Lung (tissue), 12 donors: ENCODE data around the gene CERS1. TPM values are rescaled to one million over a fixed set of nuclear protein-coding genes. Genes with fewer than 3 reads are reported as not detected.

Source experiments
- ATAC-seq: fragments of 200-7000 bp; cut with Tn5 transposase; one replicate; pipeline ENCODE4 v1.9.1; 2020; ENCODE audit warnings: moderate number of reproducible peaks; ENCODE audit not compliant: insufficient read depth, low FRiP score
- DNase-seq, 3 donors: peaks; one replicate each; pipeline ENCODE4 v3.0.0-alpha.2; 2013 to 2017
- H3K27ac ChIP-seq, 2 donors: one replicate each; pipeline ENCODE4 v1.5.1; 2013; ENCODE audit warnings: mild to moderate bottlenecking in 2 of 2, moderate library complexity in 2 of 2, control low read depth in 1 of 2, inconsistent platforms in 1 of 2, low read depth in 1 of 2, low read length in 1 of 2
- H3K27me3 ChIP-seq, 3 donors: one replicate each; pipeline ENCODE4 v1.5.1; 2013; ENCODE audit warnings: low read length in 2 of 3; ENCODE audit not compliant: control insufficient read depth in 3 of 3, insufficient read depth in 3 of 3
- H3K36me3 ChIP-seq, 4 donors: one replicate each; pipeline ENCODE4 v1.5.1; 2013; ENCODE audit warnings: low read length in 4 of 4, mild to moderate bottlenecking in 1 of 4, moderate library complexity in 1 of 4; ENCODE audit not compliant: control insufficient read depth in 4 of 4, insufficient read depth in 4 of 4
- H3K4me1 ChIP-seq, 5 donors: one replicate each; pipeline ENCODE4 v1.5.1; 2013; ENCODE audit warnings: low read length in 5 of 5, mild to moderate bottlenecking in 2 of 5, moderate library complexity in 1 of 5; ENCODE audit not compliant: control insufficient read depth in 5 of 5, insufficient read depth in 5 of 5
- H3K4me3 ChIP-seq: one replicate; pipeline ENCODE4 v1.5.1; 2013; ENCODE audit warnings: mild to moderate bottlenecking, control low read depth, moderate library complexity
- H3K9ac ChIP-seq, 2 donors: one replicate each; pipeline ENCODE4 v1.5.1; 2013; ENCODE audit warnings: low read length in 2 of 2, control low read depth in 1 of 2; ENCODE audit not compliant: insufficient read depth in 1 of 2
- H3K9me3 ChIP-seq, 4 donors: one replicate each; pipeline ENCODE4 v1.5.1; 2013; ENCODE audit warnings: low read length in 3 of 4, mild to moderate bottlenecking in 1 of 4, moderate library complexity in 1 of 4; ENCODE audit not compliant: control insufficient read depth in 4 of 4, insufficient read depth in 3 of 4
- WGBS, 2 donors: extraction: QIAGEN DNeasy Blood & Tissue Kit; methylation state at CpG; one replicate each; pipeline ENCODE4 v1.1.7; 2013; 5-methylcytosine and 5-hydroxymethylcytosine counted together
- polyA plus RNA-seq, 2 donors: library from polyadenylated mRNA; stranded (reverse); fragments of 200-250 nt; gene quantifications; one replicate each; pipeline ENCODE4 v1.2.1, GENCODE V29; 2013
- total RNA-seq, 2 donors: library from RNA; depleted of rRNA in 1 of 2; stranded (reverse); fragments of >200 nt in 1 of 2; gene quantifications; one replicate each; pipeline ENCODE4 v1.2.1, GENCODE V29; 2014 to 2021
- TF ChIP-seq, protein P1 (sequence below): IDR thresholded peaks from 2 replicates; pipeline ENCODE4 v1.5.1; 2012; ENCODE audit warnings: mild to moderate bottlenecking; ENCODE audit errors: control extremely low read depth, extremely low read depth
- donor health status: control.
- donor health status: control.
- donor health status: Bipolar disorder and iron deficiency.
- donor health status: healthy.
- donor health status: DM: yes; HTN: yes; CAD: no.

Gene CERS1
- total and polyA plus RNA-seq, 4 donors = 0.14 to 1.7 (median 0.35) TPM

DNA sequence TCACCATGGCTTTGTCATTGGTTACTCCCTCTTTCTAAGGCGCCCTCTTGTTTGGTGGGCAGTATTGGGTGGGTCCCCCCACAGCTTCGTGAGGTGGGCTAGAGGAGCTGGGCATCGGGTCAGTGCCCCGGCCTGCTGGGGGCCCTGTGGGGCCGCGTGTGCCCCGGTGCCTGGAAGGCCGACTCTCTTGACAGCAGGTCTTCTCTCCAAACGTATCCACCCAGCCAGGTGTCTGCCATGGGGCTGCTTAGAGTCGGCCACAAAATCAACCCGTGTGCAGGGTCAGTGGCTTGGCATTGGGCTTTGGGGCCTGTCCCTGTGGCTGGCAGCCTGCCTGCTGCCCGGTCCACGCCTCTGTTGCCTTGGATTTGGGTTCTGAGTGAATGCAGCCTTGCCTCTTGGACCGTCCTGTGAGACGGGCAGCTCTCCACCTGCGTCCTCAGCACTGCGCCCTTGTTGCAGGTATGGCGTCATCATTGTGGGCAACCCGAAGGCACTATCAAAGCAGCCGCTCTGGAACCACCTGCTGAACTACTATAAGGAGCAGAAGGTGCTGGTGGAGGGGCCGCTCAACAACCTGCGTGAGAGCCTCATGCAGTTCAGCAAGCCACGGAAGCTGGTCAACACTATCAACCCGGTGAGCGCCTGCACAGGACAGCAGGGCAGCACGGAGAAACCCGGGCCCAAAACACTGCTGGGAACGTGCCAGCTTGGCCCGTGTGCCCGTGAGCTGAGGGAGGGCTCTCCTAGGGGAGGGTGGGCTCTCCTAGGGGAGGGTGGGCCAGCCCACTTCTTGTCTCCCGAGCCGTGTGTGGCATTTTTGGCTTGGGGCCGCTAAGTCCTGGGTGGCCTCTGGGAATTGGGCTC is 32.7 kb downstream of the CERS1 start:
- TF ChIP-seq, protein P1, sequence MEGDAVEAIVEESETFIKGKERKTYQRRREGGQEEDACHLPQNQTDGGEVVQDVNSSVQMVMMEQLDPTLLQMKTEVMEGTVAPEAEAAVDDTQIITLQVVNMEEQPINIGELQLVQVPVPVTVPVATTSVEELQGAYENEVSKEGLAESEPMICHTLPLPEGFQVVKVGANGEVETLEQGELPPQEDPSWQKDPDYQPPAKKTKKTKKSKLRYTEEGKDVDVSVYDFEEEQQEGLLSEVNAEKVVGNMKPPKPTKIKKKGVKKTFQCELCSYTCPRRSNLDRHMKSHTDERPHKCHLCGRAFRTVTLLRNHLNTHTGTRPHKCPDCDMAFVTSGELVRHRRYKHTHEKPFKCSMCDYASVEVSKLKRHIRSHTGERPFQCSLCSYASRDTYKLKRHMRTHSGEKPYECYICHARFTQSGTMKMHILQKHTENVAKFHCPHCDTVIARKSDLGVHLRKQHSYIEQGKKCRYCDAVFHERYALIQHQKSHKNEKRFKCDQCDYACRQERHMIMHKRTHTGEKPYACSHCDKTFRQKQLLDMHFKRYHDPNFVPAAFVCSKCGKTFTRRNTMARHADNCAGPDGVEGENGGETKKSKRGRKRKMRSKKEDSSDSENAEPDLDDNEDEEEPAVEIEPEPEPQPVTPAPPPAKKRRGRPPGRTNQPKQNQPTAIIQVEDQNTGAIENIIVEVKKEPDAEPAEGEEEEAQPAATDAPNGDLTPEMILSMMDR = no peak
- WGBS, 2 donors = 91 to 93% methylated on average over 33 of the region's 33 CpGs
- no peaks in the 10 kb centered on the region for H3K9me3 ChIP-seq
- H3K27ac ChIP-seq = no peak overlapping the region
- no peak for ATAC-seq
- no peak overlapping the region for H3K9ac ChIP-seq
- DNase-seq = no peak
- no peak overlapping the region for H3K4me3 ChIP-seq
- peaks cover 9 to 84% (median 58%) of the 10 kb centered on the region in 4 donors for H3K36me3 ChIP-seq
- no peaks in the 10 kb centered on the region for H3K27me3 ChIP-seq
- H3K4me1 ChIP-seq = peaks cover 0 to 11% (median 0%) of the 10 kb centered on the region in 5 donors

DNA sequence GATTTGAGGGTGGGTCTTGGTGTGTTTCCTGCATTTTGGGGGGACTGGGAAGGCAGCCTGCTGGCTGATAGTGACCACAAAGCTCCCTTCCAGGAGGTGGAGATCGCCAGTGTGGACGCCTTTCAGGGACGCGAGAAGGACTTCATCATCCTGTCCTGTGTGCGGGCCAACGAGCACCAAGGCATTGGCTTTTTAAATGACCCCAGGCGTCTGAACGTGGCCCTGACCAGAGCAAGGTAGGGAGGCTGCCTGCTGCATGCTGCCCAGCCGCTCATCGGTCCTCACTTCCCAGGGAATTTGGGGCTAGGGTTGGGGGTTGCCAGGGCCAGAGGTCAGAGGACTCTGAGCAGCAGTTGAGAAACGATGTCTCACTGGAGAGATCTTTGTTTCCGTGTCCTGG is 34.0 kb downstream of the CERS1 start:
- Histone ChIP-seq H3K27ac (no peak overlapping the region), H3K9ac (no peak overlapping the region), H3K9me3 (no peaks in the 10 kb centered on the region), H3K4me1 (peaks cover 0 to 11% (median 0%) of the 10 kb centered on the region in 5 donors), H3K4me3 (no peak overlapping the region), H3K36me3 (peaks cover 12 to 83% (median 60%) of the 10 kb centered on the region in 4 donors), H3K27me3 (no peaks in the 10 kb centered on the region)
- DNase-seq (no peak), ATAC-seq (no peak)
- 94 to 95% methylated on average over 12 of the region's 12 CpGs for WGBS, 2 donors
- TF ChIP-seq, protein P1 = no peak

DNA sequence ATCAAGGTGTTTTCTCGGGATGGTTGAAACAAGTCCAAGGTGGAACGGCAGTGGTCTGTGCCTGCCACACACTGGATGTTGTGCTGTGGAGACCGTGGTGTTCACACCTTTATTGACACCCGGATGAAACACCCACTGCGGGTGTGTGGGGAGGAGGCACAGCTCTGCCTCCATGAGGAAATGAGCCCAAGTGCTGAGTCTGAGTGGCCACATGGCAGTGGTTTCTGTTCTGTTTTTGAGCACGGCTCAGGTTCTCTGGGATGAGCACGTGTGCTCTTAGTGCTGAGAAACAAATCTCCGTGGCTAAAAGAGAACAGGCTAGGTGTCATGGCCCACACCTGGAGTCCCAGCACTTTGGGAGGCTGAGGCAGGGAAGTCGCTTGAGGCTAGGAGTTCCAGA is 34.7 kb downstream of the CERS1 start:
- Histone ChIP-seq H3K36me3 (peaks cover 17 to 89% (median 64%) of the 10 kb centered on the region in 4 donors), H3K27ac (no peak overlapping the region), H3K9ac (no peak overlapping the region), H3K27me3 (no peaks in the 10 kb centered on the region), H3K9me3 (no peaks in the 10 kb centered on the region), H3K4me1 (peaks cover 0 to 11% (median 0%) of the 10 kb centered on the region in 5 donors), H3K4me3 (no peak overlapping the region)
- TF ChIP-seq, protein P1 = no peak
- ATAC-seq (peak; percentile 23), DNase-seq (no peak)
- WGBS, 2 donors = 77 to 87% methylated on average over 9 of the region's 9 CpGs
